Measurements from ENCODE around the gene ZNF436. TPM values are rescaled to one million over a fixed set of nuclear protein-coding genes. Genes with fewer than 3 reads are reported as not detected.

The ZNF436 gene
- total and polyA plus RNA-seq, 2 of the 13 experiments (the other 11 are each of a cell fraction or from before 2014, with no cell fraction given), result 4.3 to 9.9 TPM

- TF ChIP-seq, protein P1, sequence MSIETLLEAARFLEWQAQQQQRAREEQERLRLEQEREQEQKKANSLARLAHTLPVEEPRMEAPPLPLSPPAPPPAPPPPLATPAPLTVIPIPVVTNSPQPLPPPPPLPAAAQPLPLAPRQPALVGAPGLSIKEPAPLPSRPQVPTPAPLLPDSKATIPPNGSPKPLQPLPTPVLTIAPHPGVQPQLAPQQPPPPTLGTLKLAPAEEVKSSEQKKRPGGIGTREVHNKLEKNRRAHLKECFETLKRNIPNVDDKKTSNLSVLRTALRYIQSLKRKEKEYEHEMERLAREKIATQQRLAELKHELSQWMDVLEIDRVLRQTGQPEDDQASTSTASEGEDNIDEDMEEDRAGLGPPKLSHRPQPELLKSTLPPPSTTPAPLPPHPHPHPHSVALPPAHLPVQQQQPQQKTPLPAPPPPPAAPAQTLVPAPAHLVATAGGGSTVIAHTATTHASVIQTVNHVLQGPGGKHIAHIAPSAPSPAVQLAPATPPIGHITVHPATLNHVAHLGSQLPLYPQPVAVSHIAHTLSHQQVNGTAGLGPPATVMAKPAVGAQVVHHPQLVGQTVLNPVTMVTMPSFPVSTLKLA (IDR thresholded peaks at IDR 0.05), result no peak
- peak; percentile 72 for TF ChIP-seq HNRNPLL (IDR thresholded peaks at IDR 0.05; ENCODE audit: low read depth, low read length, poor library complexity, severe bottlenecking)
- no peak; the same call in 1 of the 2 replicates for TF ChIP-seq ZMYM2 (CRISPR knock-in tag; IDR thresholded peaks at IDR 0.05)
- TF ChIP-seq POLR2AphosphoS5 (IDR thresholded peaks at IDR 0.05; ENCODE audit: low read depth, low read length), result peak; percentile 91
- TF ChIP-seq HES4 (CRISPR knock-in tag; IDR thresholded peaks at IDR 0.05; ENCODE audit: borderline replicate concordance), result peak; percentile 78; the same call in 1 of the 2 replicates
- no peak for TF ChIP-seq FOXO4 (CRISPR knock-in tag; conservative IDR thresholded peaks at IDR 0.05)
- TF ChIP-seq ZBTB42 (CRISPR knock-in tag; IDR thresholded peaks at IDR 0.05), result peak; percentile 69; the same call in 1 of the 2 replicates
- no peak for TF ChIP-seq ATRX (CRISPR knock-in tag; IDR thresholded peaks at IDR 0.05; ENCODE audit: borderline replicate concordance)
- TF ChIP-seq TBP (CRISPR knock-in tag; IDR thresholded peaks at IDR 0.05), result peak; percentile 73; the same call in 1 of the 2 replicates
- TF ChIP-seq SP2 (CRISPR knock-in tag; IDR thresholded peaks at IDR 0.05), result no peak; the same call in 1 of the 2 replicates
- no peak; the same call in 1 of the 2 replicates for TF ChIP-seq WIZ (CRISPR knock-in tag; IDR thresholded peaks at IDR 0.05)
- TF ChIP-seq RFX5 (IDR thresholded peaks at IDR 0.05; ENCODE audit: low read depth, low read length), result no peak
- TF ChIP-seq TFDP1 (CRISPR knock-in tag; IDR thresholded peaks at IDR 0.05; ENCODE audit: borderline replicate concordance), result peak; percentile 72; the same call in 1 of the 2 replicates
- TF ChIP-seq MZF1 (CRISPR knock-in tag; IDR thresholded peaks at IDR 0.05; ENCODE audit: borderline replicate concordance), result no peak
- TF ChIP-seq RBM39 (IDR thresholded peaks at IDR 0.05; ENCODE audit: low read depth, low read length, poor library complexity, severe bottlenecking), result no peak
- no peak for TF ChIP-seq FOXK2 (IDR thresholded peaks at IDR 0.05)
- no peak for TF ChIP-seq SMAD3 (CRISPR knock-in tag; IDR thresholded peaks at IDR 0.05)
- peak; percentile 85 for TF ChIP-seq TARDBP (CRISPR knock-in tag; IDR thresholded peaks at IDR 0.05)
- peak; percentile 60; the same call in 1 of the 2 replicates for TF ChIP-seq REXO4 (CRISPR knock-in tag; IDR thresholded peaks at IDR 0.05; ENCODE audit: borderline replicate concordance)
- TF ChIP-seq NONO (IDR thresholded peaks at IDR 0.05), result no peak
- TF ChIP-seq NONO (CRISPR knock-in tag; conservative IDR thresholded peaks at IDR 0.05), result peak; percentile 83
- 0 out of 2 replicates have a peak, but pooled peaks have one; percentile 43 for TF ChIP-seq ZZZ3 (CRISPR knock-in tag; IDR thresholded peaks at IDR 0.05; ENCODE audit: borderline replicate concordance)
- TF ChIP-seq ARNT (IDR thresholded peaks at IDR 0.05), result no peak
- no peak for TF ChIP-seq GATAD2A (CRISPR knock-in tag; IDR thresholded peaks at IDR 0.05)
- peak; percentile 62 for TF ChIP-seq ZNF543 (CRISPR knock-in tag; IDR thresholded peaks at IDR 0.05)
- TF ChIP-seq KAT7 (CRISPR knock-in tag; IDR thresholded peaks at IDR 0.05; ENCODE audit: borderline replicate concordance), result peak; percentile 77; the same call in 1 of the 2 replicates
- TF ChIP-seq CEBPB (IDR thresholded peaks at IDR 0.05; ENCODE audit: borderline replicate concordance, low read depth, low read length), result peak; percentile 84
- no peak for TF ChIP-seq SP1 (IDR thresholded peaks at IDR 0.05)
- TF ChIP-seq SP1 (CRISPR knock-in tag; IDR thresholded peaks at IDR 0.05), result peak; percentile 84
Measured at GRCh38 chr1:23368562-23369334, 888 bp downstream of the ZNF436 start (continued).

Data from HepG2 (cell line).